Vagina (tissue), 2 donors: ENCODE data around the gene FRRS1L. TPM values are rescaled to one million over a fixed set of nuclear protein-coding genes. Genes with fewer than 3 reads are reported as not detected.

ENCODE experiments used
- DNase-seq, 2 donors: peaks; one replicate each; pipeline ENCODE4 v3.0.0-alpha.2; 2017; ENCODE audit errors: extremely low spot score in 2 of 2
- H3K27ac ChIP-seq: fragments of 200-600 bp; sonication (generic); one replicate; pipeline ENCODE4 v1.5.1; 2019
- H3K27me3 ChIP-seq: fragments of 200-600 bp; sonication (generic); one replicate; pipeline ENCODE4 v1.5.1; 2019
- H3K36me3 ChIP-seq, 2 donors: fragments of 200-600 bp; sonication (generic); one replicate each; pipeline ENCODE4 v1.5.1; 2017 to 2019
- H3K4me1 ChIP-seq: fragments of 200-600 bp; sonication (generic); one replicate; pipeline ENCODE4 v1.5.1; 2019
- H3K4me3 ChIP-seq, 2 donors: fragments of 200-600 bp; sonication (generic); 1 replicate in 1 of 2; 2 replicates in 1 of 2; pipeline ENCODE4 v1.5.1; 2016 to 2019
- H3K9me3 ChIP-seq: fragments of 200-600 bp; sonication (generic); one replicate; pipeline ENCODE4 v1.5.1; 2019
- POLR2A ChIP-seq, 2 donors: fragments of 450-650 bp; IDR thresholded peaks; one replicate each; pipeline ENCODE4 v1.6.1; 2017; ENCODE audit warnings: antibody characterized with exemption in 2 of 2, mild to moderate bottlenecking in 2 of 2, moderate library complexity in 2 of 2
- POLR2AphosphoS5 ChIP-seq, 2 donors: sonication (generic); formaldehyde crosslinking; IDR thresholded peaks; one replicate each; pipeline ENCODE4 v1.9.0; 2017; ENCODE audit warnings: antibody characterized with exemption in 2 of 2, mild to moderate bottlenecking in 2 of 2, low read depth in 1 of 2; ENCODE audit not compliant: insufficient read depth in 1 of 2
- intact Hi-C: fragments of 100-400 bp; cut with DNase I; formaldehyde crosslinking; loops from one replicate; pipeline ENCODE4 v1.15.1; 2023
- small RNA-seq: library from RNA; depleted of rRNA; stranded (forward); fragments of <200 nt; gene quantifications from one replicate; pipeline ENCODE3, GENCODE V24; 2016
- total RNA-seq: library from RNA; depleted of rRNA; stranded (reverse); fragments of >200 nt; gene quantifications from one replicate; pipeline ENCODE4 v1.2.3, GENCODE V29; 2016
- TF ChIP-seq, protein P1 (sequence below), 3 experiments: fragments of 450-650 bp in 2 of 3; fragments of 200-600 bp in 1 of 3; sonication (generic) in 1 of 3; IDR thresholded peaks; one replicate each; pipeline ENCODE4 v1.5.1; 2017 to 2019; ENCODE audit warnings: antibody characterized with exemption in 3 of 3, mild to moderate bottlenecking in 2 of 3, moderate library complexity in 2 of 3

FRRS1L gene
- total RNA-seq, 1 donor from 2014 or later, result 2.2 TPM

- no peaks in the 10 kb centered on the region for H3K9me3 ChIP-seq
- TF ChIP-seq, protein P1, sequence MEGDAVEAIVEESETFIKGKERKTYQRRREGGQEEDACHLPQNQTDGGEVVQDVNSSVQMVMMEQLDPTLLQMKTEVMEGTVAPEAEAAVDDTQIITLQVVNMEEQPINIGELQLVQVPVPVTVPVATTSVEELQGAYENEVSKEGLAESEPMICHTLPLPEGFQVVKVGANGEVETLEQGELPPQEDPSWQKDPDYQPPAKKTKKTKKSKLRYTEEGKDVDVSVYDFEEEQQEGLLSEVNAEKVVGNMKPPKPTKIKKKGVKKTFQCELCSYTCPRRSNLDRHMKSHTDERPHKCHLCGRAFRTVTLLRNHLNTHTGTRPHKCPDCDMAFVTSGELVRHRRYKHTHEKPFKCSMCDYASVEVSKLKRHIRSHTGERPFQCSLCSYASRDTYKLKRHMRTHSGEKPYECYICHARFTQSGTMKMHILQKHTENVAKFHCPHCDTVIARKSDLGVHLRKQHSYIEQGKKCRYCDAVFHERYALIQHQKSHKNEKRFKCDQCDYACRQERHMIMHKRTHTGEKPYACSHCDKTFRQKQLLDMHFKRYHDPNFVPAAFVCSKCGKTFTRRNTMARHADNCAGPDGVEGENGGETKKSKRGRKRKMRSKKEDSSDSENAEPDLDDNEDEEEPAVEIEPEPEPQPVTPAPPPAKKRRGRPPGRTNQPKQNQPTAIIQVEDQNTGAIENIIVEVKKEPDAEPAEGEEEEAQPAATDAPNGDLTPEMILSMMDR (IDR thresholded peaks at IDR 0.05), result no peak
- no peak for TF ChIP-seq POLR2A (IDR thresholded peaks at IDR 0.05)
- peak in 1 of 2 donors; percentile 15 for TF ChIP-seq POLR2AphosphoS5 (IDR thresholded peaks at IDR 0.05; ENCODE audit: insufficient read depth in 1 of 2, low read depth in 1 of 2)
- H3K27ac ChIP-seq, result no peak overlapping the region
- DNase-seq, result no peak
- intact Hi-C loops, result no loop called here
- H3K4me1 ChIP-seq, result no peaks in the 10 kb centered on the region
- peaks cover 0 to 32% of the 10 kb centered on the region in 2 donors for H3K36me3 ChIP-seq
- no peak overlapping the region for H3K4me3 ChIP-seq
- H3K27me3 ChIP-seq, result no peaks in the 10 kb centered on the region
Measured at GRCh38 chr9:109085510-109085909, 81.5 kb downstream of the FRRS1L start.

- H3K36me3 ChIP-seq, result peaks cover 0 to 28% of the 10 kb centered on the region in 2 donors
- intact Hi-C loops, result no loop called here
- TF ChIP-seq POLR2A (IDR thresholded peaks at IDR 0.05) (no peak), POLR2AphosphoS5 (IDR thresholded peaks at IDR 0.05; ENCODE audit: insufficient read depth in 1 of 2, low read depth in 1 of 2) (no peak)
- TF ChIP-seq, protein P1 (IDR thresholded peaks at IDR 0.05), result no peak
Measured at GRCh38 chr9:109083813-109084405, 83.1 kb downstream of the FRRS1L start.

DNA sequence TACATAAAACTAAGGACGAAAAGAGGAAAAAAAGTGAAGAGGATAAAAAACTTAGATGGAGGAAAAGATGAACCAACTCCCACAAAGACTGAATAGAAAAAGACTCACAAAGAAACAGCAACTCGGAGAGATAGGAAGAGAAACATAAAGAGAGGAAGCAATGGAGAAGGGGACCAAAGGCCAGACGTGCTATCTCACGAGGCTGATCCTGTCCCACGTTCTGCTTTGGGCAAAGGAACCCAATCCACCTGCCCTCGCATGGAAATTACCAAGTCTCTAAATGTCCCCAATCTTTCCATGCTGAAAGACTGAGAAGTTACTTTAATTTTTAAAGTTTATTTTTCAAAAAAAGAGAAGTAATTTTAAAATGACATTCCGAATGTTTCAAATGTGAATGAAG lies 83.9 kb downstream of the FRRS1L start:
- Histone ChIP-seq H3K4me1 (no peaks in the 10 kb centered on the region), H3K36me3 (peaks cover 0 to 31% of the 10 kb centered on the region in 2 donors), H3K9me3 (no peaks in the 10 kb centered on the region), H3K27me3 (no peaks in the 10 kb centered on the region), H3K4me3 (no peak overlapping the region), H3K27ac (no peak overlapping the region)
- TF ChIP-seq, protein P1 (IDR thresholded peaks at IDR 0.05), result no peak
- no peak for TF ChIP-seq POLR2AphosphoS5 (IDR thresholded peaks at IDR 0.05; ENCODE audit: insufficient read depth in 1 of 2, low read depth in 1 of 2)
- TF ChIP-seq POLR2A (IDR thresholded peaks at IDR 0.05), result no peak
- DNase-seq, result no peak
- intact Hi-C loops, result no loop called here

More at GRCh38 chr9:109083813-109084405, 83.1 kb downstream of the FRRS1L start:
- Histone ChIP-seq H3K4me1 (no peaks in the 10 kb centered on the region), H3K27me3 (no peaks in the 10 kb centered on the region), H3K4me3 (no peak overlapping the region), H3K27ac (no peak overlapping the region), H3K9me3 (no peaks in the 10 kb centered on the region)
- no peak for DNase-seq

- Histone ChIP-seq H3K4me3 (no peak overlapping the region), H3K4me1 (no peaks in the 10 kb centered on the region), H3K36me3 (peaks cover 0 to 40% of the 10 kb centered on the region in 2 donors), H3K27ac (no peak overlapping the region), H3K27me3 (no peaks in the 10 kb centered on the region), H3K9me3 (no peaks in the 10 kb centered on the region)
- TF ChIP-seq POLR2AphosphoS5 (IDR thresholded peaks at IDR 0.05; ENCODE audit: insufficient read depth in 1 of 2, low read depth in 1 of 2), result no peak
- TF ChIP-seq POLR2A (IDR thresholded peaks at IDR 0.05), result no peak
- TF ChIP-seq, protein P1 (IDR thresholded peaks at IDR 0.05), result no peak
- DNase-seq, result no peak
- intact Hi-C loops, result no loop called here
Measured at GRCh38 chr9:109082091-109082620, 84.9 kb downstream of the FRRS1L start.

Small RNA genes lying within 50 kb of the gene (small RNA-seq; reads per million reads assigned to genes)
- not detected for gene RNU6-984P

Other genes starting within 250 kb of the FRRS1L start
- gene ELP1, start 233.1 kb downstream of the FRRS1L start, total RNA-seq, result 16.9 TPM
- 16.0 TPM for gene ABITRAM, start 232.8 kb downstream of the FRRS1L start, total RNA-seq
- 18.2 TPM for gene CTNNAL1, start 153.8 kb downstream of the FRRS1L start, total RNA-seq
- 47.4 TPM for gene TMEM245, start 47.3 kb downstream of the FRRS1L start, total RNA-seq
- gene EPB41L4B, start 153.8 kb upstream of the FRRS1L start, total RNA-seq, result 4.7 TPM